Upper lobe of left lung (tissue), 4 donors: ENCODE data around the gene GAMT.

Experiments used
- EP300 ChIP-seq, 4 donors: sonication (generic); formaldehyde crosslinking; IDR thresholded peaks; one replicate each; pipeline ENCODE4 v1.5.1; 2017; ENCODE audit warnings: antibody characterized with exemption in 4 of 4, control low read depth in 2 of 4
- POLR2A ChIP-seq, 4 donors: fragments of 450-650 bp; IDR thresholded peaks; one replicate each; pipeline ENCODE4 v1.5.1; 2016 to 2017; ENCODE audit warnings: antibody characterized with exemption in 4 of 4, mild to moderate bottlenecking in 2 of 4
- POLR2AphosphoS5 ChIP-seq, 2 donors: sonication (generic); formaldehyde crosslinking; IDR thresholded peaks; one replicate each; pipeline ENCODE4 v1.5.1; 2017; ENCODE audit warnings: antibody characterized with exemption in 2 of 2
- TF ChIP-seq, protein P1 (sequence below), 6 experiments: fragments of 450-650 bp in 4 of 6; fragments of 200-600 bp in 2 of 6; sonication (generic) in 2 of 6; IDR thresholded peaks; one replicate each; pipeline ENCODE4 v1.5.1; 2016 to 2019; ENCODE audit warnings: antibody characterized with exemption in 6 of 6

DNA sequence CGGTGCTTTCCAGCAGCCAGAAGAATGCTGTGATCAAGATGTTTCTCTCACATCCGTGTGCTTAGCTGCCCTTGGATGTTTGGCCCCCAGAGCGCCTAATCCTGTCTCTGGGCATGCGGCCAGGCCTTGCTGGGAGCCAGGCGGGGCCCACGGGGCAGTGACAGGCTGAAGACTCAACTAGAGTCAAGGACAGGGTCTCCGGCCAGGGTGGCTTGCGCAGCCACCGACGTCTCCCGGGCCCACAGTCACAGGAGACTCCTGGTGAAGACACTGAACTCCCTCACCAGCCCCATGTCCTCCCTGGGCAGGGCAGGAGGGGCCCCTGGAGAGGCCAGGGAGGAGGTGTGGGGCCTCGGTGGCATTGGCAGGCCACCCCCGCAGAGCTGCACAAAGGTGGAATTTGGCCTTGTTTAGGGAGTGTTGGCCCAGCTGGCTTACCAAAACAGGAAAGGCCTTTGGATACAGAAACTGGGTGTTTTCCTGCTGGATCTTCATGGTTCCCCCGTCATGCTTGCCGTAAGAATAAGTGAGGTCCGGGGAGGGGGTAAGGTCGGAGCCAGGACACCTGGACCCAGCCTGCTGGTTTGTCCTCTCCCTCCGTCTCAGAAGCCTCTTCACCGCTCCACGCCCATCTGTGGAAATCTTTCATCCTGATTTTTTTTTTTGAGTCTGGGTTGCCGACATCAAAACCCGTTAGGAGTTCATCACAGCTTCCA lies 27.6 kb downstream of the GAMT start:
- TF ChIP-seq, protein P1, sequence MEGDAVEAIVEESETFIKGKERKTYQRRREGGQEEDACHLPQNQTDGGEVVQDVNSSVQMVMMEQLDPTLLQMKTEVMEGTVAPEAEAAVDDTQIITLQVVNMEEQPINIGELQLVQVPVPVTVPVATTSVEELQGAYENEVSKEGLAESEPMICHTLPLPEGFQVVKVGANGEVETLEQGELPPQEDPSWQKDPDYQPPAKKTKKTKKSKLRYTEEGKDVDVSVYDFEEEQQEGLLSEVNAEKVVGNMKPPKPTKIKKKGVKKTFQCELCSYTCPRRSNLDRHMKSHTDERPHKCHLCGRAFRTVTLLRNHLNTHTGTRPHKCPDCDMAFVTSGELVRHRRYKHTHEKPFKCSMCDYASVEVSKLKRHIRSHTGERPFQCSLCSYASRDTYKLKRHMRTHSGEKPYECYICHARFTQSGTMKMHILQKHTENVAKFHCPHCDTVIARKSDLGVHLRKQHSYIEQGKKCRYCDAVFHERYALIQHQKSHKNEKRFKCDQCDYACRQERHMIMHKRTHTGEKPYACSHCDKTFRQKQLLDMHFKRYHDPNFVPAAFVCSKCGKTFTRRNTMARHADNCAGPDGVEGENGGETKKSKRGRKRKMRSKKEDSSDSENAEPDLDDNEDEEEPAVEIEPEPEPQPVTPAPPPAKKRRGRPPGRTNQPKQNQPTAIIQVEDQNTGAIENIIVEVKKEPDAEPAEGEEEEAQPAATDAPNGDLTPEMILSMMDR (IDR thresholded peaks at IDR 0.05): no peak
- TF ChIP-seq POLR2AphosphoS5 (IDR thresholded peaks at IDR 0.05) (no peak), EP300 (IDR thresholded peaks at IDR 0.05) (no peak), POLR2A (IDR thresholded peaks at IDR 0.05) (no peak)
